ENCODE results near the gene RPS3A.

- TF ChIP-seq CTCF (IDR thresholded peaks at IDR 0.05; ENCODE audit: low read depth, low read length, missing input control) (no peak), RXRA (IDR thresholded peaks at IDR 0.05) (no peak), REST (IDR thresholded peaks at IDR 0.05) (no peak), YY1 (IDR thresholded peaks at IDR 0.05) (no peak), FOXA1 (IDR thresholded peaks at IDR 0.05) (no peak)
These were observed 4.3 kb upstream of the RPS3A start for GRCh38 chr4:151095142-151095541.
